HepG2 (cell line): ENCODE measurements around the gene CLEC14A. TPM values are rescaled to one million over a fixed set of nuclear protein-coding genes. Genes with fewer than 3 reads are reported as not detected.

Source experiments
- GABPB1 ChIP-seq: IDR thresholded peaks from 2 replicates; pipeline ENCODE4 v1.6.1; 2016; ENCODE audit warnings: mild to moderate bottlenecking, missing genetic modification reagents, moderate library complexity, missing compliant biosample characterization
- GZF1 ChIP-seq: sonication (generic); formaldehyde crosslinking; IDR thresholded peaks from 2 replicates; pipeline ENCODE4 v1.5.1; 2020; ENCODE audit warnings: mild to moderate bottlenecking, missing genetic modification reagents
- HNF4A ChIP-seq: sonication (generic); formaldehyde crosslinking; IDR thresholded peaks from 2 replicates; pipeline ENCODE4 v1.4.0; 2020; ENCODE audit warnings: missing genetic modification reagents
- JUN ChIP-seq: sonication (generic); formaldehyde crosslinking; IDR thresholded peaks from 2 replicates; pipeline ENCODE4 v1.4.0; 2020; ENCODE audit warnings: mild to moderate bottlenecking, missing genetic modification reagents
- KDM5A ChIP-seq: fragments of 200-600 bp; sonication (generic); IDR thresholded peaks from 2 replicates; pipeline ENCODE4 v1.7.0; 2018; ENCODE audit warnings: antibody characterized with exemption, mild to moderate bottlenecking, low read length, borderline replicate concordance
- KLF12 ChIP-seq: sonication (generic); formaldehyde crosslinking; IDR thresholded peaks from 2 replicates; pipeline ENCODE4 v1.4.0; 2020; ENCODE audit warnings: missing genetic modification reagents, borderline replicate concordance
- MIER3 ChIP-seq: IDR thresholded peaks from 2 replicates; pipeline ENCODE4 v1.6.1; 2016; ENCODE audit warnings: missing compliant biosample characterization, borderline replicate concordance
- MXI1 ChIP-seq: IDR thresholded peaks from 3 replicates; pipeline ENCODE4 v1.6.1; 2012; ENCODE audit warnings: low read depth, low read length, inconsistent platforms, borderline replicate concordance
- NFKB2 ChIP-seq: sonication (generic); formaldehyde crosslinking; IDR thresholded peaks from 2 replicates; pipeline ENCODE4 v1.4.0; 2020; ENCODE audit warnings: missing genetic modification reagents, borderline replicate concordance
- PAWR ChIP-seq: sonication (generic); formaldehyde crosslinking; IDR thresholded peaks from 2 replicates; pipeline ENCODE4 v1.4.0; 2020; ENCODE audit warnings: missing genetic modification reagents, mild to moderate bottlenecking, borderline replicate concordance
- REXO4 ChIP-seq: sonication (generic); formaldehyde crosslinking; IDR thresholded peaks from 2 replicates; pipeline ENCODE4 v1.8.0; 2022; ENCODE audit warnings: missing genetic modification reagents, mild to moderate bottlenecking, borderline replicate concordance
- SIN3A ChIP-seq: IDR thresholded peaks from 2 replicates; pipeline ENCODE4 v1.6.1; 2011; ENCODE audit warnings: low read depth, mild to moderate bottlenecking, control low read depth, low read length, borderline replicate concordance
- TGIF2 ChIP-seq: IDR thresholded peaks from 2 replicates; pipeline ENCODE4 v1.6.1; 2016; ENCODE audit warnings: control low read depth, missing compliant biosample characterization
- ZBTB42 ChIP-seq: sonication (generic); formaldehyde crosslinking; IDR thresholded peaks from 2 replicates; pipeline ENCODE4 v1.5.0; 2020; ENCODE audit warnings: mild to moderate bottlenecking, missing genetic modification reagents
- ZFP41 ChIP-seq: sonication (generic); formaldehyde crosslinking; IDR thresholded peaks from 2 replicates; pipeline ENCODE4 v1.4.0; 2020; ENCODE audit warnings: mild to moderate bottlenecking, missing genetic modification reagents, borderline replicate concordance
- ZNF274 ChIP-seq: sonication (generic); formaldehyde crosslinking; IDR thresholded peaks from 2 replicates; pipeline ENCODE4 v1.5.1; 2020; ENCODE audit warnings: mild to moderate bottlenecking, missing genetic modification reagents
- ZNF280B ChIP-seq: sonication (generic); formaldehyde crosslinking; IDR thresholded peaks from 2 replicates; pipeline ENCODE4 v1.5.0; 2020; ENCODE audit warnings: missing genetic modification reagents, mild to moderate bottlenecking, borderline replicate concordance
- ZNF564 ChIP-seq: sonication (generic); formaldehyde crosslinking; IDR thresholded peaks from 2 replicates; pipeline ENCODE4 v1.8.1; 2023; ENCODE audit warnings: mild to moderate bottlenecking, missing genetic modification reagents
- ZNF768 ChIP-seq: sonication (generic); formaldehyde crosslinking; IDR thresholded peaks from 2 replicates; pipeline ENCODE4 v1.4.0; 2020; ENCODE audit warnings: missing genetic modification reagents
- ZNF800 ChIP-seq: sonication (generic); formaldehyde crosslinking; IDR thresholded peaks from 2 replicates; pipeline ENCODE4 v1.4.0; 2020; ENCODE audit warnings: missing genetic modification reagents
- ZNF839 ChIP-seq: sonication (generic); formaldehyde crosslinking; IDR thresholded peaks from 2 replicates; pipeline ENCODE4 v1.4.0; 2020; ENCODE audit warnings: missing genetic modification reagents, mild to moderate bottlenecking, borderline replicate concordance
- ZSCAN25 ChIP-seq: sonication (generic); formaldehyde crosslinking; IDR thresholded peaks from 2 replicates; pipeline ENCODE4 v1.8.0; 2022; ENCODE audit warnings: mild to moderate bottlenecking, missing genetic modification reagents
- polyA plus RNA-seq, 8 experiments: library from polyadenylated mRNA; depleted of rRNA in 3 of 8; stranded (reverse) in 7 of 8; unstranded in 1 of 8; fragments of >200 nt; fragmentation: Illumina TruSeq in 4 of 8; extraction: Trizol in 4 of 8; gene quantifications; 2 replicates each; pipeline versions ENCODE4 v1.2.1 to v1.2.3, GENCODE V29; 2011 to 2016; ENCODE audit warnings: low read depth in 4 of 8, missing spikeins in 1 of 8, mixed read lengths in 1 of 8; ENCODE audit not compliant: insufficient read depth in 1 of 8
- total RNA-seq, 5 experiments: library from RNA; depleted of rRNA; stranded (reverse); fragments of >200 nt; fragmentation: Illumina TruSeq; extraction: Trizol; gene quantifications; 2 replicates each; pipeline ENCODE4 v1.2.3, GENCODE V29; 2016; ENCODE audit warnings: low read depth in 1 of 5
- TF ChIP-seq, protein P1 (sequence below): IDR thresholded peaks from 2 replicates; pipeline ENCODE4 v1.6.1; 2016; ENCODE audit warnings: missing compliant biosample characterization, missing genetic modification reagents, borderline replicate concordance
- TF ChIP-seq, protein P2 (sequence below): sonication (generic); formaldehyde crosslinking; IDR thresholded peaks from 2 replicates; pipeline ENCODE4 v1.4.0; 2020; ENCODE audit warnings: mild to moderate bottlenecking, missing genetic modification reagents

The CLEC14A gene
- total and polyA plus RNA-seq, 2 of the 13 experiments (the other 11 are each of a cell fraction or from before 2014, with no cell fraction given), result not detected

DNA sequence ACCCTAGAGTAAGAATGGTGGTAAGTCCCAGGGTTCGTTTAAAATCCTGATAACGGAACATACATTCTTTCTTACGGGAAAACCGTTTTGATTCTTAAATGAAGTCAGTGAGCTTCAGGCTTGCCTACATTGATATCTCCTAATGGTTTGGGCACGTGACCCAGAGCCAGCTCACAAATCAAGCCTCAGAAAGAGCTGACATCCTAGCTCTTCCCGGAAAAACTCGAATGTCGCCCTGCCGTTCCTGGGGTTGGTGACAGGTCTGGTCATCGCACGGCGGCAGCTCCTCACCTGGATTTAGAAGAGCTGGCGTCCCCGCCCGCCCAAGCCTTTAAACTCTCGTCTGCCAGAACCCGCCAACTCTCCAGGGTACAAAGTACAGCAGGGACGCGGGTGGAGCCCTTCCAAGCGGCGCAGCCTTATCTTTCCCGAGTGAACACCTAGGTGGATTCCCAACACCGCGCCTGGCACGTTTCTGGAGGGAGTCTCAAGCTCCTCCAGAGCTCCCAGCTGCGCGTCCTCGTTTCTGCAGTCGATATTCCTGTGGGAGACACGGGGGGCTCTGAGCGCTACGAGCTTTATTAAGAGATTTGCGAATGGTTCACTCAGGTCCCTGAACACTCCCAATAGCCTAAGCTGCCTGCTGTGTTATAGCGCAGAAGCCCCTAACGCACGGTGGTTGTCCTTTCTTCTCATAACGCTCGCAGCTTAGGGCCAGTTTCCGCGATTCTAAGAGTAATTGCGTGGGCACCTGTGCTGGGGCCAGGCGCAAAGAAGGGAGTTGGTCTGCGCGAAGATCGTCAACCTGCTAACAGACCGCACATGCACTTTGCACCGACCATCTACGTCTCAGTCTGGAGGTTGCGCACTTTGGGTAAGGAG lies 47.9 kb downstream of the CLEC14A start, which contains the start of gene SSTR1 (continued):
- TF ChIP-seq GABPB1 (CRISPR knock-in tag), result peak; percentile 7; the same call in 1 of the 2 replicates
- no peak for TF ChIP-seq JUN (CRISPR knock-in tag)
- no peak for TF ChIP-seq MIER3
- TF ChIP-seq SIN3A, result no peak
- TF ChIP-seq NFKB2 (CRISPR knock-in tag), result peak; percentile 22; the same call in 1 of the 2 replicates
- TF ChIP-seq ZBTB42, result no peak
- 0 out of 2 replicates have a peak, but pooled peaks have one; percentile 41 for TF ChIP-seq ZSCAN25 (CRISPR knock-in tag)
- peak; percentile 77 for TF ChIP-seq HNF4A
- no peak for TF ChIP-seq REXO4 (CRISPR knock-in tag)
- no peak for TF ChIP-seq KDM5A
- TF ChIP-seq KLF12 (CRISPR knock-in tag), result no peak
- TF ChIP-seq, protein P1, sequence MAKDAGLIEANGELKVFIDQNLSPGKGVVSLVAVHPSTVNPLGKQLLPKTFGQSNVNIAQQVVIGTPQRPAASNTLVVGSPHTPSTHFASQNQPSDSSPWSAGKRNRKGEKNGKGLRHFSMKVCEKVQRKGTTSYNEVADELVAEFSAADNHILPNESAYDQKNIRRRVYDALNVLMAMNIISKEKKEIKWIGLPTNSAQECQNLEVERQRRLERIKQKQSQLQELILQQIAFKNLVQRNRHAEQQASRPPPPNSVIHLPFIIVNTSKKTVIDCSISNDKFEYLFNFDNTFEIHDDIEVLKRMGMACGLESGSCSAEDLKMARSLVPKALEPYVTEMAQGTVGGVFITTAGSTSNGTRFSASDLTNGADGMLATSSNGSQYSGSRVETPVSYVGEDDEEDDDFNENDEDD (CRISPR knock-in tag), result peak; percentile 26; the same call in 1 of the 2 replicates
- no peak for TF ChIP-seq GZF1 (CRISPR knock-in tag)
- 0 out of 2 replicates have a peak, but pooled peaks have one; percentile 45 for TF ChIP-seq ZNF839 (CRISPR knock-in tag)
- 0 out of 2 replicates have a peak, but pooled peaks have one; percentile 19 for TF ChIP-seq ZNF768 (CRISPR knock-in tag)
- TF ChIP-seq, protein P2, sequence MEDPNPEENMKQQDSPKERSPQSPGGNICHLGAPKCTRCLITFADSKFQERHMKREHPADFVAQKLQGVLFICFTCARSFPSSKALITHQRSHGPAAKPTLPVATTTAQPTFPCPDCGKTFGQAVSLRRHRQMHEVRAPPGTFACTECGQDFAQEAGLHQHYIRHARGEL (CRISPR knock-in tag), result 0 out of 2 replicates have a peak, but pooled peaks have one; percentile 61
- no peak for TF ChIP-seq MXI1
- TF ChIP-seq ZNF274 (CRISPR knock-in tag), result peak; percentile 61; the same call in 1 of the 2 replicates
- no peak for TF ChIP-seq ZFP41
- no peak for TF ChIP-seq ZNF280B (CRISPR knock-in tag)
- TF ChIP-seq ZNF564 (CRISPR knock-in tag), result no peak
- no peak for TF ChIP-seq TGIF2 (CRISPR knock-in tag)
- TF ChIP-seq ZNF800 (CRISPR knock-in tag), result peak; percentile 91
- no peak for TF ChIP-seq PAWR (CRISPR knock-in tag)
